GM21529 (cell line): ENCODE data around the gene MARCHF3.
"Not testable (repeated sequence)": the region's sequence is repeated elsewhere in the genome, so short reads cannot be mapped to it uniquely, and the experiment has no call there.

Experiments used
- ATAC-seq: cut with Tn5 transposase; IDR thresholded peaks from one replicate; pipeline ENCODE4 v1.9.1; 2021; ENCODE audit not compliant: unreplicated experiment

Gene MARCHF3

GRCh38 chr5:126921241-126922091, 108.9 kb downstream of the MARCHF3 start:
- no peak for ATAC-seq

- no peak for ATAC-seq
Measured at GRCh38 chr5:126920291-126920690, 110.1 kb downstream of the MARCHF3 start.

DNA sequence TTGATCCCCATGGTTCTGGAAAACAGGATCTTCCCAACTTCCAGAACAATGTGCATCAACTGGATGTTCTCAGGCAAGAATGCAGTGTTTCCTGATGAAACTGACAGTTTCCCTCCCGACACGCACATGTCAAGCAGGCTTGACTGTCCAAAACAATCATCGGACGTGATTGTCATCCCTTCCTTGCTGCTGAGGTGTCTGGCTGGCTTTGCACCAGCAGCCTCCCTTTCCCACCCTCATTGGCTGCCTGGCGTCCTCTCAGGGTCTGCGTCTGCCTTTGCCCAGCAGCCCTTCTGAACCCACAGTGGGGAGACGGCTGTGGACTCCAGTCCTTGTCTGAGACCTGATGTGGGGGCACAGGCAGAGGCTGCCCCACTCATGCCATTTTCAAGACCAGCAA, 110.8 kb downstream of the MARCHF3 start:
- no peak for ATAC-seq

GRCh38 chr5:126918615-126918957, 111.8 kb downstream of the MARCHF3 start:
- no peak for ATAC-seq

GRCh38 chr5:126917918-126918614, 112.3 kb downstream of the MARCHF3 start:
- no peak for ATAC-seq

GRCh38 chr5:126915496-126915895, 114.9 kb downstream of the MARCHF3 start:
- no peak for ATAC-seq

DNA sequence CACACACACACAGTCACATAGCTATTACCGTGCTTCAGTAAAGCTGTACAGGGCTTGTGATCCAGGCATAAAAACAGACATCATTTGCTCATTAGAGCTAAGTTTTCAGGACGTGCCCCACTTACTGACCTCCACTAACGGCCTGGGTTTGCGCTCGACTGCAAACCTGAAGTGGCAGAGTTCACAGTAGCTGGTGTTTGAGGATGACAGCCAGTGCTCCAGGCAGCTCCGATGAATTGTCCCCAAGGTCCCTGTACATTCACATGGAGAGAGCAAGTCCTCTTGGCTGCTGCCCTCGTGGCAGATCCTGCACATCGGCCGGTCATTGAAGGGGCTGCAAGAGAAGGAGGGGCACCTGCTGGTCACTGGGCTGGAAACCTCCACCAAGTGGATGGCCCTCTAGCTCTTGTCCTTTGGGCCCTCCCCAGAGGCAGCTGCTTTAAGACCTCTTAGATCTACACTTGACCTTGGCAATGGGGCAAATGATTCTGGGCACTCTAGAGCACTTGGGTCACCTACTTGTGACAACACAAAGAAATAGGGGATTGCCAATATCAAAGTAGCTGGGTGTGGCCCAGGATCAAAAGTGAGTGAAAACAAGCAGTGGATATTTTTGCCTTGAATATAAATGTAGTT, 115.4 kb downstream of the MARCHF3 start:
- ATAC-seq, result no peak

DNA sequence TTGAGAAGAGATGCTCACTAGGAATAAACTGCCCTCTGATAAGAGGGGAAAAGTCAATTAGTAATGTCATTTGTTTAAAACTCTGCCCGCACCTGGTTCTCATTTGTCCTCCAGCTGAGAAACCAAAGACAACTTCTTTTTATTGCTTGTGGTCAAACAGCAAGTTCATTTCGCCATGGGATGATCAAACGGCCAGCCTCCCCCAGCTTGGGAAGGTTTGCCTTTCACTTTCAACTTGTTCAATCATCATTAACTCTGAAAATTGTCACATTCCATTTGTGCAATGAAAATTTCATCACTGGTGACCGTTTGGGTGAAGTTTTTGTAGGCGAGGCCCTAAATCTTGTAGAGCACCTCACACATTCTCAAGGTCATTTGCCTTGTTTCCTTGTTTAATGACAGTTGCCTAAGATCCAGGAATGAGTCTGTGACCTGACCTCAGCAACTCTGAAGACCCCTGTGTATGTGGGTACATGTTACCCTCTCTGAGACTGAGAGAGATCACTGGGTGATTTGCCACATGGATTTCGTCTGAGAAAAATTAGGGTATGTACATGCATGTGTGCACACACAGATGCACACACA, 117.7 kb downstream of the MARCHF3 start:
- ATAC-seq, result no peak

GRCh38 chr5:126911986-126912385, 118.4 kb downstream of the MARCHF3 start:
- ATAC-seq, result no peak

GRCh38 chr5:126909856-126910255, 120.5 kb downstream of the MARCHF3 start:
- no peak for ATAC-seq

DNA sequence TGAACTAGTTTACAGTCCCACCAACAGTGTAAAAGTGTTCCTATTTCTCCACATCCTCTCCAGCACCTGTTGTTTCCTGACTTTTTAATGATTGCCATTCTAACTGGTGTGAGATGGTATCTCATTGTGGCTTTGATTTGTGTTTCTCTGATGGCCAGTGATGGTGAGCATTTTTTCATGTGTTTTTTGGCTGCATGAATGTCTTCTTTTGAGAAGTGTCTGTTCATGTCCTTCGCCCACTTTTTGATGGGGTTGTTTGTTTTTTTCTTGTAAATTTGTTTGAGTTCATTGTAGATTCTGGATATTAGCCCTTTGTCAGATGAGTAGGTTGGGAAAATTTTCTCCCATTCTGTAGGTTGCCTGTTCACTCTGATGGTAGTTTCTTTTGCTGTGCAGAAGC, 126.0 kb downstream of the MARCHF3 start:
- ATAC-seq, result not testable (repeated sequence)

DNA sequence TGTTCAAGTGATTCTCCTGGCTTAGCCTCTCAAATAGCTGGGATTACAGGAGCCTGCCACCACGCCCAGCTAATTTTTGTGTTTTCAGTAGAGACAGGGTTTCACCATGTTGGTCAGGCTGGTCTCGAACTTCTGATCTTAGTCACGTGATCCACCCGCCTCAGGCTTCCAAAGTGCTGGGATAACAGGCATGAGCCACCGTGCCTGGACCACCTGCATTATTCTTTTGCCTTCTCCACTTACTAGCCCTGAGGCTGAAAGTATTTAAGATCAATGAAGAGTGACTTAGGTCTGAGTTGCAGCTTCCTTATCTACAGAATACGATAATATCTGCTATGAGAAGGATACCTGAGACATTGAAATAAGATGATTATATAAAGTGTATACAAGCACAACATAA, 129.6 kb downstream of the MARCHF3 start:
- no peak for ATAC-seq

- ATAC-seq, result no peak
Measured at GRCh38 chr5:126899476-126899875, 130.9 kb downstream of the MARCHF3 start.

DNA sequence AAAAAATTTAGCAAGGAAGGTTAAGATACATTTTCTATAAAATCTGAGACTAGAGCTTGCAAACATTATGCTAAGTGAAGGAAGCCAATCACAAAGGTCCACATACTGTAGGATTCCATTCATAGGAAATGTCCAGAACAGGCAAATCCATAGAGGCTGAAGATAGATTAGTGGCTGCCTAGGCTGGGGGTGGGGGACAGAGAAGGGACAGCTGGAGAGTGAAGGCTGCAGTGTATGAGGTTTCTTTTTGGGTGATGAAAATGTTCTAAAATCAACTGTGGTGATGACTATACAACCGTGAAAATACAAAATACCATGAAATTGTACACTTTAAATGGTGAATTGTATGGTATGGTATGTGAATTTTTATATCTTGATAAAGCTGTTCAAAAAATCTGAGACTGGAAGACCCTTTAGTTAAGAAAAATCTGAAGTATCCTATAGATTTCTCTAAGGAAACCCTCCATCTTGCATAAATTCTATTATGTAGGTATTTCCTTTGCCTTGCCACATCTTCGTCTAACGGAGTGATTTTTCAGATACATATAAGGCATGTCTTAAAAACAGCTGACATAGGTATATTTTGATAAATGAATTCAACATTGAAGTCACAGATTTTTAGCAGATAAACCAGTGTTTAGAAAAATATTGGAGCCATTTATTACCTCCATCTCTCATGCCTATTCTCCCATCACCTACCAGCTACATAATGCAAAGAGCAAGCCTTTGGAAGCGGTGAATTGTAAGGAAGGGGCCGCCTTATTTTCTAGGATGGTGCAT, 132.3 kb downstream of the MARCHF3 start:
- ATAC-seq, result no peak

GRCh38 chr5:126896170-126896702, 134.1 kb downstream of the MARCHF3 start:
- ATAC-seq, result no peak

GRCh38 chr5:126895712-126896111, 134.6 kb downstream of the MARCHF3 start:
- ATAC-seq, result not testable (repeated sequence)

DNA sequence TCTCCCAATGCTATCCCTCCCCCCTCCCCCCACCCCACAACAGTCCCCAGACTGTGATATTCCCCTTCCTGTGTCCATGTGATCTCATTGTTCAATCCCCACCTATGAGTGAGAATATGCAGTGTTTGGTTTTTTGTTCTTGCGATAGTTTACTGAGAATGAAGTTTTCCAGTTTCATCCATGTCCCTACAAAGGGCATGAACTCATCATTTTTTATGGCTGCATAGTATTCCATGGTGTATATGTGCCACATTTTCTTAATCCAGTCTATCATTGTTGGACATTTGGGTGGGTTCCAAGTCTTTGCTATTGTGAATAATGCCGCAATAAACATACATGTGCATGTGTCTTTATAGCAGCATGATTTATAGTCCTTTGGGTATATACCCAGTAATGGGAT, 139.9 kb downstream of the MARCHF3 start:
- not testable (repeated sequence) for ATAC-seq

DNA sequence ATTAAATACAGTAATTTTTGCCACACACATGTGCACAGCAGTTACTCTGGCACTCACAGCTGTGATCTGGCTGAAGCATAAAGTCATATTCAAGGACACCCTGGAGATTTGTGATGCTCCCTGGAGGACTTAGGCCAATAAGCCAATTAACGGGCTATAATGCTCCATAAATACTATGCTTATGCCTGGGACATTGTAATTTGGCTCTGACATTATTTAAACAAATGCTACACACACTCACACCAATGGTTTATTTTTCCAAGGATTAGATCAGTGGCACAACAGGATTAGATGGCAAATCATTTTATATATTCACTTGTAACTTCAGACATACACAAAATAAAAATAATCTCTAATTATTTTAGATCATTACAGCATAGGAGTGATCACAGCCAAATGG, 142.2 kb downstream of the MARCHF3 start:
- no peak for ATAC-seq

DNA sequence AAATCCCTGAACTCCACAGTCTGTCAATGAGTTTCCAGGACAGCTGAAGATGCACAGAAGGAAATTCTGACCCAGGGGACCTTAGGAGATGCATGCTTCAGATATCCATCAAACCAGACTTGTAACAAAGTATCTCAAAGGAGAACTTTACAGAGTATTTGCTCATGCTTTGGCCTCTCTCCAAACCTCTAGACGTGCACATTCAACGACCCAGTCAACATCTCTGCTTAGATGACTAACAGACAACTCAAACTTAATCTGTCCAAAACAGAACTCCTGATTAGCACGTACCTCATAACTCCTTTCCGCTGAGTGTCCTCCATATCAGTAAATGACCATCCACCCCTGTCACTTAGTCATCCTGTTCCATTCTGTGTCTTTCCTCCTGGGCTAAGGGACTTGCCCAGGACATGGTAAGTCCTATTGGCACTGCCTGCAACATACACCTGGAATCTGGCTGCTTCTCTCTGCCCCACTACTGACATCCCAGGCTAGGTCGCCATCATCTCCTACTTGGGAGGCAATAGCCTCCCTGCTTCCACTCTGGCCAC, 146.0 kb downstream of the MARCHF3 start:
- ATAC-seq, result no peak

GRCh38 chr5:126883564-126884245, 146.7 kb downstream of the MARCHF3 start:
- ATAC-seq, result no peak
